D721Med (cell line): ENCODE measurements around the gene SLCO1C1.
A peak's percentile ranks its signal among the peaks of the same experiment; 100 is the strongest.

Source experiments
- DNase-seq: peaks from one replicate; pipeline ENCODE4 v3.0.0; 2011; ENCODE audit warnings: low spot score; ENCODE audit not compliant: insufficient read length
- FAIRE-seq: peaks from 2 replicates; lab custom pipeline; 2011; peaks lifted over from hg19 to GRCh38; lab: Jason Lieb, UNC
- CTCF ChIP-seq: IDR thresholded peaks from 2 replicates; pipeline ENCODE4 v1.5.1; 2012; ENCODE audit warnings: mild to moderate bottlenecking, control low read depth; ENCODE audit not compliant: insufficient read depth; ENCODE audit errors: missing control alignments

Gene SLCO1C1

GRCh38 chr12:20695232-20695631 is at the start of gene SLCO1C1:
Gene SLCO1C1 (plus strand): TSS chr12:20695332. CDS start chr12:20699577, 4,245 bp downstream.
- TF ChIP-seq CTCF: no peak
- no peak for FAIRE-seq
- DNase-seq: no peak

- peak; percentile 69 for TF ChIP-seq CTCF
- DNase-seq: no peak
- peak; percentile 85 for FAIRE-seq
Observed at GRCh38 chr12:20646239-20646827, 48.8 kb upstream of the SLCO1C1 start.

- FAIRE-seq (no peak), DNase-seq (no peak)
- TF ChIP-seq CTCF: no peak
Observed at GRCh38 chr12:20653871-20654270, 41.3 kb upstream of the SLCO1C1 start.

- no peak for TF ChIP-seq CTCF
- no peak for FAIRE-seq
- no peak for DNase-seq
Observed at GRCh38 chr12:20656600-20656999, 38.5 kb upstream of the SLCO1C1 start.

GRCh38 chr12:20657496-20657895 is 37.6 kb upstream of the SLCO1C1 start:
- no peak for FAIRE-seq
- DNase-seq: no peak
- no peak for TF ChIP-seq CTCF

- DNase-seq (no peak), FAIRE-seq (no peak)
- TF ChIP-seq CTCF: no peak
Observed at GRCh38 chr12:20681334-20681733, 13.8 kb upstream of the SLCO1C1 start.

GRCh38 chr12:20696181-20696905 is 1.2 kb downstream of the SLCO1C1 start:
- no peak for DNase-seq
- no peak for TF ChIP-seq CTCF
- no peak for FAIRE-seq
